ES-I3 (cell line): ENCODE data around the gene CEP95.

Experiments
- H3K36me3 ChIP-seq: 2 replicates; pipeline ENCODE4 v1.6.1; 2013; ENCODE audit warnings: mild to moderate bottlenecking, low read length, control low read depth, moderate library complexity; ENCODE audit not compliant: insufficient read depth
- H3K4me1 ChIP-seq: 2 replicates; pipeline ENCODE4 v1.6.1; 2013; ENCODE audit warnings: mild to moderate bottlenecking, control low read depth, low read length; ENCODE audit not compliant: insufficient read depth
- H3K9ac ChIP-seq: 2 replicates; pipeline ENCODE4 v1.6.1; 2013; ENCODE audit warnings: low read depth, mild to moderate bottlenecking, low read length, moderate library complexity
- H3K9me3 ChIP-seq: 2 replicates; pipeline ENCODE4 v1.6.1; 2013; ENCODE audit warnings: mild to moderate bottlenecking, low read length, moderate library complexity; ENCODE audit not compliant: control insufficient read depth, insufficient read depth

Gene CEP95

GRCh38 chr17:64519601-64520000 is 12.8 kb downstream of the CEP95 start:
- Histone ChIP-seq H3K4me1 (no peaks in the 10 kb centered on the region), H3K9ac (no peak overlapping the region), H3K36me3 (peaks cover 57% of the 10 kb centered on the region), H3K9me3 (no peaks in the 10 kb centered on the region)

- no peaks in the 10 kb centered on the region for H3K9me3 ChIP-seq
- H3K4me1 ChIP-seq, result no peaks in the 10 kb centered on the region
- peaks cover 57% of the 10 kb centered on the region for H3K36me3 ChIP-seq
- no peak overlapping the region for H3K9ac ChIP-seq
Measured at GRCh38 chr17:64520359-64520758, 13.6 kb downstream of the CEP95 start.

- H3K36me3 ChIP-seq, result peaks cover 69% of the 10 kb centered on the region
Measured at GRCh38 chr17:64527914-64528313, 21.1 kb downstream of the CEP95 start.

GRCh38 chr17:64529221-64529620 is 22.4 kb downstream of the CEP95 start:
- no peak overlapping the region for H3K9ac ChIP-seq
- no peaks in the 10 kb centered on the region for H3K4me1 ChIP-seq
- H3K9me3 ChIP-seq, result no peaks in the 10 kb centered on the region
- H3K36me3 ChIP-seq, result peaks cover 72% of the 10 kb centered on the region

More at GRCh38 chr17:64527914-64528313, 21.1 kb downstream of the CEP95 start:
- no peak overlapping the region for H3K9ac ChIP-seq
- no peaks in the 10 kb centered on the region for H3K4me1 ChIP-seq
- no peaks in the 10 kb centered on the region for H3K9me3 ChIP-seq

GRCh38 chr17:64531955-64532371 is 25.2 kb downstream of the CEP95 start:
- Histone ChIP-seq H3K9ac (no peak overlapping the region), H3K36me3 (peaks cover 73% of the 10 kb centered on the region), H3K4me1 (no peaks in the 10 kb centered on the region)

GRCh38 chr17:64532409-64532808 is 25.6 kb downstream of the CEP95 start:
- Histone ChIP-seq H3K4me1 (no peaks in the 10 kb centered on the region), H3K36me3 (peaks cover 71% of the 10 kb centered on the region), H3K9me3 (no peaks in the 10 kb centered on the region), H3K9ac (no peak overlapping the region)

More at GRCh38 chr17:64531955-64532371, 25.2 kb downstream of the CEP95 start:
- H3K9me3 ChIP-seq, result no peaks in the 10 kb centered on the region

GRCh38 chr17:64533784-64534183 is 27.0 kb downstream of the CEP95 start:
- H3K36me3 ChIP-seq, result peaks cover 67% of the 10 kb centered on the region
- H3K4me1 ChIP-seq, result no peaks in the 10 kb centered on the region
- no peak overlapping the region for H3K9ac ChIP-seq
- H3K9me3 ChIP-seq, result no peaks in the 10 kb centered on the region

- Histone ChIP-seq H3K4me1 (no peaks in the 10 kb centered on the region), H3K9ac (no peak overlapping the region), H3K9me3 (no peaks in the 10 kb centered on the region), H3K36me3 (peaks cover 63% of the 10 kb centered on the region)
Measured at GRCh38 chr17:64534187-64534586, 27.4 kb downstream of the CEP95 start.

GRCh38 chr17:64535357-64535756 is 28.6 kb downstream of the CEP95 start:
- Histone ChIP-seq H3K9ac (no peak overlapping the region), H3K9me3 (no peaks in the 10 kb centered on the region), H3K4me1 (no peaks in the 10 kb centered on the region), H3K36me3 (peaks cover 61% of the 10 kb centered on the region)

- no peaks in the 10 kb centered on the region for H3K4me1 ChIP-seq
- peaks cover 50% of the 10 kb centered on the region for H3K36me3 ChIP-seq
- H3K9ac ChIP-seq, result no peak overlapping the region
- H3K9me3 ChIP-seq, result no peaks in the 10 kb centered on the region
Measured at GRCh38 chr17:64536913-64537312, 30.1 kb downstream of the CEP95 start.

GRCh38 chr17:64537488-64537887 is 30.7 kb downstream of the CEP95 start:
- Histone ChIP-seq H3K4me1 (no peaks in the 10 kb centered on the region), H3K36me3 (peaks cover 46% of the 10 kb centered on the region), H3K9ac (no peak overlapping the region), H3K9me3 (no peaks in the 10 kb centered on the region)

- Histone ChIP-seq H3K9ac (no peak overlapping the region), H3K36me3 (peaks cover 36% of the 10 kb centered on the region), H3K9me3 (no peaks in the 10 kb centered on the region)
Measured at GRCh38 chr17:64538508-64539130, 31.8 kb downstream of the CEP95 start.

GRCh38 chr17:64540118-64540776 is 33.5 kb downstream of the CEP95 start:
- peaks cover 21% of the 10 kb centered on the region for H3K36me3 ChIP-seq

More at GRCh38 chr17:64538508-64539130, 31.8 kb downstream of the CEP95 start:
- H3K4me1 ChIP-seq, result no peaks in the 10 kb centered on the region

GRCh38 chr17:64544742-64545141 is 38.0 kb downstream of the CEP95 start:
- Histone ChIP-seq H3K9me3 (no peaks in the 10 kb centered on the region), H3K9ac (no peak overlapping the region), H3K4me1 (peaks cover 16% of the 10 kb centered on the region), H3K36me3 (peaks cover 5% of the 10 kb centered on the region; the same call in 1 of the 2 replicates)

More at GRCh38 chr17:64540118-64540776, 33.5 kb downstream of the CEP95 start:
- Histone ChIP-seq H3K9me3 (no peaks in the 10 kb centered on the region), H3K9ac (no peak overlapping the region), H3K4me1 (no peaks in the 10 kb centered on the region)

- Histone ChIP-seq H3K36me3 (no peaks in the 10 kb centered on the region), H3K4me1 (peaks cover 16% of the 10 kb centered on the region), H3K9ac (no peak overlapping the region), H3K9me3 (no peaks in the 10 kb centered on the region)
Measured at GRCh38 chr17:64546716-64547115, 39.9 kb downstream of the CEP95 start.
